ENCODE measurements around the gene CBFA2T2. TPM values are rescaled to one million over a fixed set of nuclear protein-coding genes. Genes with fewer than 3 reads are reported as not detected.
"Not testable (repeated sequence)": the region's sequence is repeated elsewhere in the genome, so short reads cannot be mapped to it uniquely, and the experiment has no call there.

Gene CBFA2T2
- total RNA-seq, 3 donors from 2014 or later: 28.5 to 37.4 (median 30.3) TPM

GRCh38 chr20:33693289-33693688 is 203.4 kb downstream of the CBFA2T2 start:
- DNase-seq: no peak
- no peak for ATAC-seq
- H3K4me3 ChIP-seq: no peak overlapping the region
- no peak for TF ChIP-seq CTCF (IDR thresholded peaks at IDR 0.05)
- H3K4me1 ChIP-seq (ENCODE audit: low read depth): no peaks in the 10 kb centered on the region
- intact Hi-C loops (cut with DNase I, micrococcal nuclease): no loop called here
- no peaks in the 10 kb centered on the region for H3K36me3 ChIP-seq (ENCODE audit: low read depth)
- H3K9me3 ChIP-seq: no peaks in the 10 kb centered on the region

GRCh38 chr20:33693741-33694638 is 204.1 kb downstream of the CBFA2T2 start:
- TF ChIP-seq CTCF (IDR thresholded peaks at IDR 0.05): no peak
- intact Hi-C loops (cut with DNase I, micrococcal nuclease): no loop called here
- DNase-seq: no peak
- H3K4me3 ChIP-seq: no peak overlapping the region
- no peaks in the 10 kb centered on the region for H3K4me1 ChIP-seq (ENCODE audit: low read depth)
- H3K9me3 ChIP-seq: no peaks in the 10 kb centered on the region
- ATAC-seq: peak; percentile 25
- H3K36me3 ChIP-seq (ENCODE audit: low read depth): no peaks in the 10 kb centered on the region

- no peaks in the 10 kb centered on the region for H3K4me1 ChIP-seq (ENCODE audit: low read depth)
- no peaks in the 10 kb centered on the region for H3K9me3 ChIP-seq
- DNase-seq (no peak), ATAC-seq (no peak)
- H3K4me3 ChIP-seq: no peak overlapping the region
- intact Hi-C loops (cut with DNase I, micrococcal nuclease): no loop called here
- H3K36me3 ChIP-seq (ENCODE audit: low read depth): no peaks in the 10 kb centered on the region
- TF ChIP-seq CTCF (IDR thresholded peaks at IDR 0.05): no peak
Observed at GRCh38 chr20:33694639-33695012, 204.7 kb downstream of the CBFA2T2 start.

- no peak overlapping the region for H3K4me3 ChIP-seq
- intact Hi-C loops (cut with DNase I, micrococcal nuclease): no loop called here
- no peaks in the 10 kb centered on the region for H3K36me3 ChIP-seq (ENCODE audit: low read depth)
- TF ChIP-seq CTCF (IDR thresholded peaks at IDR 0.05): no peak
- H3K9me3 ChIP-seq: peaks cover 6% of the 10 kb centered on the region
- no peak for ATAC-seq
- no peak for DNase-seq
- no peaks in the 10 kb centered on the region for H3K4me1 ChIP-seq (ENCODE audit: low read depth)
Observed at GRCh38 chr20:33696448-33696847, 206.6 kb downstream of the CBFA2T2 start.

GRCh38 chr20:33697129-33697528 is 207.2 kb downstream of the CBFA2T2 start:
- Histone ChIP-seq H3K4me1 (ENCODE audit: low read depth) (no peaks in the 10 kb centered on the region), H3K9me3 (peaks cover 6% of the 10 kb centered on the region), H3K36me3 (ENCODE audit: low read depth) (no peaks in the 10 kb centered on the region), H3K4me3 (no peak overlapping the region)
- no peak for TF ChIP-seq CTCF (IDR thresholded peaks at IDR 0.05)
- DNase-seq (peak in 1 of 3 donors; percentile 40), ATAC-seq (peak; percentile 20)
- intact Hi-C loops (cut with DNase I, micrococcal nuclease): no loop called here

- H3K36me3 ChIP-seq (ENCODE audit: low read depth); DNase-seq; ATAC-seq; H3K4me1 ChIP-seq (ENCODE audit: low read depth); intact Hi-C loops (cut with DNase I, micrococcal nuclease); H3K4me3 ChIP-seq; H3K9me3 ChIP-seq: not testable (repeated sequence)
Observed at GRCh38 chr20:33698966-33699365, 209.1 kb downstream of the CBFA2T2 start.

Other genes starting within 250 kb of the CBFA2T2 start
- gene BPIFB1, start 206.9 kb upstream of the CBFA2T2 start, total RNA-seq: not detected
- 10 to 100 TPM; 20.4 to 24.5 (median 23.7) TPM for gene CDK5RAP1, start 88.6 kb upstream of the CBFA2T2 start, total RNA-seq
- gene SNTA1, start 46.3 kb upstream of the CBFA2T2 start, total RNA-seq: 10 to 100 TPM in 1 of 3 donors, 1 to 10 TPM in 2; 2.3 to 17.2 (median 5.0) TPM
- gene C20orf144, start 172.2 kb downstream of the CBFA2T2 start, total RNA-seq: under 1 TPM in 1 of 3 donors, not detected in 2; 0.24 TPM
- gene ACTL10, start 176.8 kb downstream of the CBFA2T2 start, total RNA-seq: 1 to 10 TPM; 1.7 to 4.2 (median 2.4) TPM
- gene NECAB3, start 184.3 kb downstream of the CBFA2T2 start, total RNA-seq: 10 to 100 TPM; 50.7 to 55.7 (median 51.7) TPM
- gene E2F1, start 196.3 kb downstream of the CBFA2T2 start, total RNA-seq: 1 to 10 TPM; 3.6 to 8.2 (median 4.1) TPM
- 10 to 100 TPM; 14.5 to 18.6 (median 18.2) TPM for gene PXMP4, start 230.2 kb downstream of the CBFA2T2 start, total RNA-seq
- gene ZNF341, start 241.9 kb downstream of the CBFA2T2 start, total RNA-seq: 1 to 10 TPM; 5.0 to 5.6 (median 5.1) TPM

All from mucosa of descending colon (tissue), 3 donors.